ENCODE data around the gene TTI1. TPM values are rescaled to one million over a fixed set of nuclear protein-coding genes. Genes with fewer than 3 reads are reported as not detected.

The TTI1 gene
- total RNA-seq, 1 donor from 2014 or later: 30.1 TPM

- Mint-ChIP-seq H3K9me3 (no peaks in the 10 kb centered on the region), H3K4me1 (peaks cover 16% of the 10 kb centered on the region), H3K4me3 (no peak overlapping the region), H3K27ac (no peak overlapping the region), H3K36me3 (ENCODE audit: low read depth) (peaks cover 19% of the 10 kb centered on the region), H3K27me3 (no peaks in the 10 kb centered on the region)
- ATAC-seq (ENCODE audit: low read depth) (no peak), DNase-seq (no peak)
- TF ChIP-seq CTCF (IDR thresholded peaks at IDR 0.05): no peak
- POLR2A ChIA-PET: no interaction called here
- CTCF ChIA-PET: no interaction called here
- intact Hi-C loops (cut with micrococcal nuclease): no loop called here
Measured at GRCh38 chr20:37977786-37978185, 55.5 kb downstream of the TTI1 start.

GRCh38 chr20:37977338-37977737 is 55.9 kb downstream of the TTI1 start:
- Mint-ChIP-seq H3K36me3 (ENCODE audit: low read depth) (peaks cover 14% of the 10 kb centered on the region), H3K27me3 (no peaks in the 10 kb centered on the region), H3K27ac (no peak overlapping the region), H3K4me3 (no peak overlapping the region), H3K9me3 (no peaks in the 10 kb centered on the region), H3K4me1 (peaks cover 16% of the 10 kb centered on the region)
- ATAC-seq (ENCODE audit: low read depth) (no peak), DNase-seq (no peak)
- ChIA-PET CTCF (no interaction called here), POLR2A (no interaction called here)
- intact Hi-C loops (cut with micrococcal nuclease): no loop called here
- TF ChIP-seq CTCF (IDR thresholded peaks at IDR 0.05): no peak

GRCh38 chr20:37976887-37977286 is 56.4 kb downstream of the TTI1 start:
- ChIA-PET CTCF (no interaction called here), POLR2A (no interaction called here)
- Mint-ChIP-seq H3K4me3 (no peak overlapping the region), H3K9me3 (no peaks in the 10 kb centered on the region), H3K4me1 (peaks cover 16% of the 10 kb centered on the region), H3K27me3 (no peaks in the 10 kb centered on the region), H3K27ac (no peak overlapping the region), H3K36me3 (ENCODE audit: low read depth) (peaks cover 12% of the 10 kb centered on the region)
- no peak for DNase-seq
- intact Hi-C loops (cut with micrococcal nuclease): no loop called here
- TF ChIP-seq CTCF (IDR thresholded peaks at IDR 0.05): no peak
- ATAC-seq (ENCODE audit: low read depth): no peak

GRCh38 chr20:37973059-37973910 is 60.0 kb downstream of the TTI1 start:
- H3K27ac Mint-ChIP-seq: no peak overlapping the region
- ChIA-PET POLR2A (no interaction called here), CTCF (no interaction called here)
- H3K4me3 Mint-ChIP-seq: no peak overlapping the region
- intact Hi-C loops (cut with micrococcal nuclease): no loop called here
- peaks cover 9% of the 10 kb centered on the region for H3K27me3 Mint-ChIP-seq
- no peak for DNase-seq
- peaks cover 2% of the 10 kb centered on the region for H3K36me3 Mint-ChIP-seq (ENCODE audit: low read depth)
- peaks cover 16% of the 10 kb centered on the region for H3K4me1 Mint-ChIP-seq
- H3K9me3 Mint-ChIP-seq: peaks cover 3% of the 10 kb centered on the region
- no peak for ATAC-seq (ENCODE audit: low read depth)
- no peak for TF ChIP-seq CTCF (IDR thresholded peaks at IDR 0.05)

- intact Hi-C loops (cut with micrococcal nuclease): no loop called here
- no peak for TF ChIP-seq CTCF (IDR thresholded peaks at IDR 0.05)
- H3K4me1 Mint-ChIP-seq: peaks cover 10% of the 10 kb centered on the region
- H3K27me3 Mint-ChIP-seq: peaks cover 11% of the 10 kb centered on the region
- ChIA-PET CTCF (no interaction called here), POLR2A (no interaction called here)
- peaks cover 9% of the 10 kb centered on the region for H3K9me3 Mint-ChIP-seq
- ATAC-seq (ENCODE audit: low read depth) (no peak), DNase-seq (no peak)
- no peak overlapping the region for H3K27ac Mint-ChIP-seq
- H3K36me3 Mint-ChIP-seq (ENCODE audit: low read depth): peaks cover 2% of the 10 kb centered on the region
- no peak overlapping the region for H3K4me3 Mint-ChIP-seq
Measured at GRCh38 chr20:37972256-37973058, 60.8 kb downstream of the TTI1 start.

Measured in activated B cell treated with CpG ODN at 0.5 μM for 24 hours (primary cell).